Activated B cell treated with CpG ODN at 0.5 μM for 24 hours (primary cell): ENCODE measurements around the gene RBM45. TPM values are rescaled to one million over a fixed set of nuclear protein-coding genes. Genes with fewer than 3 reads are reported as not detected.

Experiments
- ATAC-seq: fragments of 200-7000 bp; cut with Tn5 transposase; one replicate; pipeline ENCODE4 v1.10.0; 2021; ENCODE audit warnings: low read depth, mild to moderate bottlenecking, moderate library complexity
- CTCF ChIA-PET: fragments of 350-600 bp; sonication (Branson Sonifier 250); formaldehyde crosslinking; loops from one replicate; lab custom pipeline; 2021; ENCODE audit warnings: antibody characterized with exemption; lab: Charles Lee
- POLR2A ChIA-PET: fragments of 350-600 bp; sonication (Branson Sonifier 250); formaldehyde crosslinking; loops from one replicate; lab custom pipeline; 2021; ENCODE audit warnings: antibody characterized with exemption; lab: Charles Lee
- DNase-seq: peaks from one replicate; pipeline ENCODE4 v3.0.0; 2022
- H3K27ac Mint-ChIP-seq: one replicate; pipeline ENCODE4 v1.8.0; 2020; ENCODE audit warnings: mixed read lengths
- H3K27me3 Mint-ChIP-seq: one replicate; pipeline ENCODE4 v1.8.0; 2021; ENCODE audit warnings: mixed read lengths
- H3K36me3 Mint-ChIP-seq: one replicate; pipeline ENCODE4 v1.8.0; 2021; ENCODE audit warnings: low read depth, mixed read lengths
- H3K4me1 Mint-ChIP-seq: one replicate; pipeline ENCODE4 v1.8.0; 2021; ENCODE audit warnings: mixed read lengths
- H3K4me3 Mint-ChIP-seq: one replicate; pipeline ENCODE4 v1.8.0; 2020; ENCODE audit warnings: mild to moderate bottlenecking, mixed read lengths
- H3K9me3 Mint-ChIP-seq: one replicate; pipeline ENCODE4 v1.8.0; 2020; ENCODE audit warnings: mixed read lengths
- intact Hi-C: fragments of 100-400 bp; cut with micrococcal nuclease; formaldehyde crosslinking; loops from one replicate; pipeline ENCODE4 v1.15.1; 2024
- total RNA-seq: library from RNA; stranded (reverse); gene quantifications from 2 replicates; pipeline ENCODE4 v1.2.3, GENCODE V29; 2022
- TF ChIP-seq, protein P1 (sequence below): fragments of 200-600 bp; IDR thresholded peaks from one replicate; pipeline ENCODE4 v1.8.0; 2022; ENCODE audit warnings: antibody characterized with exemption, mild to moderate bottlenecking

RBM45 gene
- total RNA-seq, 1 donor from 2014 or later = 17.9 TPM

DNA sequence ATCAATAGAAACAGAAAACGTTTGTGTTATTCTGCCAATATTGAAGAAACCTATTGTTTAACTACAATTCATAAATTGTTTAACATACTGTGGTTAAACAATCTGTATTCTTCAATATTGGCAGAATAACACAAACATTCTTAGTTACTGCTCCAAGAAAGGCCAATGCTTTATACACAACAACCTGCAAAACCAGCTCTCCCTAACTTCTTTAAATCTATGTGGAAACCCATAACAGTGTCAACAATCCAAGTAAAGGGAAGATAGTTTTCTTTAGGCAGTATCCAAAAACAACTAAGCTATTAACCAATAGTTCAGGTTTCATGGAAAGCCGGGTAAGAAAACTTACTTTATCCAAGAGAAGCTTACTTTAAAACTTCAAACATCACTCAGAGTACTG lies 6.2 kb upstream of the RBM45 start:
- intact Hi-C loops = no loop called here
- DNase-seq = no peak
- H3K27ac Mint-ChIP-seq = no peak overlapping the region
- POLR2A ChIA-PET = no interaction called here
- ATAC-seq = no peak
- TF ChIP-seq, protein P1, sequence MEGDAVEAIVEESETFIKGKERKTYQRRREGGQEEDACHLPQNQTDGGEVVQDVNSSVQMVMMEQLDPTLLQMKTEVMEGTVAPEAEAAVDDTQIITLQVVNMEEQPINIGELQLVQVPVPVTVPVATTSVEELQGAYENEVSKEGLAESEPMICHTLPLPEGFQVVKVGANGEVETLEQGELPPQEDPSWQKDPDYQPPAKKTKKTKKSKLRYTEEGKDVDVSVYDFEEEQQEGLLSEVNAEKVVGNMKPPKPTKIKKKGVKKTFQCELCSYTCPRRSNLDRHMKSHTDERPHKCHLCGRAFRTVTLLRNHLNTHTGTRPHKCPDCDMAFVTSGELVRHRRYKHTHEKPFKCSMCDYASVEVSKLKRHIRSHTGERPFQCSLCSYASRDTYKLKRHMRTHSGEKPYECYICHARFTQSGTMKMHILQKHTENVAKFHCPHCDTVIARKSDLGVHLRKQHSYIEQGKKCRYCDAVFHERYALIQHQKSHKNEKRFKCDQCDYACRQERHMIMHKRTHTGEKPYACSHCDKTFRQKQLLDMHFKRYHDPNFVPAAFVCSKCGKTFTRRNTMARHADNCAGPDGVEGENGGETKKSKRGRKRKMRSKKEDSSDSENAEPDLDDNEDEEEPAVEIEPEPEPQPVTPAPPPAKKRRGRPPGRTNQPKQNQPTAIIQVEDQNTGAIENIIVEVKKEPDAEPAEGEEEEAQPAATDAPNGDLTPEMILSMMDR = no peak
- CTCF ChIA-PET = interaction anchor here (0.6 kb wide), 1 partner anchor 175 kb away, joined by 4 read pairs; no protein-coding TSS in a partner anchor
- H3K27me3 Mint-ChIP-seq = no peaks in the 10 kb centered on the region
- H3K36me3 Mint-ChIP-seq = no peaks in the 10 kb centered on the region
- H3K4me1 Mint-ChIP-seq = peaks cover 2% of the 10 kb centered on the region
- no peak overlapping the region for H3K4me3 Mint-ChIP-seq
- no peaks in the 10 kb centered on the region for H3K9me3 Mint-ChIP-seq

DNA sequence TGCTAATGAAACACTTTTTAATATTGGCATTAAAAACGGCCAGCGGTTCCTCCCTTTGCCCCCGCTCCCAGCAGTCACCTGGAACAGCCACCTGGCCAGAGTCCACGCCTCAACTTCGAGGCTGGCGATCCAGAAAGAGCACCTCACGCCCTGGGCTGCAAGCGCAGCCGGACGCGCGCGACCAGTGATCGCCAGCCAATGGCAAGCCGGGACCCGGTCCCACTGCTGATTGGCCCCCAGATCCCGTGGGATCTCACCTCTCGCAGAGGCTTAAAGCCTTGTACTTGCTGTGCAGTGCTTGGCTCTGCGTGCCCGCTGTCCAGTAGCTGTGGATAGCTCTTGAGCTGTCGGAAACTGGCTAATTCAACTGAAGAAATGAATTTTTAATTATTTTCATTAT lies 4.1 kb upstream of the RBM45 start:
- H3K27me3 Mint-ChIP-seq = no peaks in the 10 kb centered on the region
- intact Hi-C loops = no loop called here
- H3K36me3 Mint-ChIP-seq = peaks cover 4% of the 10 kb centered on the region

GRCh38 chr2:178109813-178110212 lies 2.4 kb upstream of the RBM45 start:
- Mint-ChIP-seq H3K4me3 (peak overlapping the region; percentile 57), H3K27me3 (no peaks in the 10 kb centered on the region), H3K36me3 (peaks cover 4% of the 10 kb centered on the region), H3K9me3 (no peaks in the 10 kb centered on the region), H3K4me1 (peaks cover 31% of the 10 kb centered on the region), H3K27ac (no peak overlapping the region)
- intact Hi-C loops = loop anchor here (5.0 to 10.0 kb wide), 4 partner anchors 87 to 1897 kb away; partner anchors contain the start of gene CWC22
- ChIA-PET POLR2A (no interaction called here), CTCF (interaction anchor here (2.6 kb wide), 1 partner anchor 304 kb away, joined by 8 read pairs; no protein-coding TSS in a partner anchor)
- TF ChIP-seq, protein P1 = peak; percentile 26
- ATAC-seq (no peak), DNase-seq (no peak)

More for the DNA sequence above, 4.1 kb upstream of the RBM45 start:
- ATAC-seq (no peak), DNase-seq (no peak)
- TF ChIP-seq, protein P1 = no peak
- H3K9me3 Mint-ChIP-seq = no peaks in the 10 kb centered on the region
- ChIA-PET CTCF (no interaction called here), POLR2A (interaction anchor here (0.6 kb wide), 1 partner anchor 338 kb away, joined by 5 read pairs; no protein-coding TSS in a partner anchor)
- H3K4me1 Mint-ChIP-seq = peaks cover 16% of the 10 kb centered on the region
- no peak overlapping the region for H3K27ac Mint-ChIP-seq
- H3K4me3 Mint-ChIP-seq = no peak overlapping the region

DNA sequence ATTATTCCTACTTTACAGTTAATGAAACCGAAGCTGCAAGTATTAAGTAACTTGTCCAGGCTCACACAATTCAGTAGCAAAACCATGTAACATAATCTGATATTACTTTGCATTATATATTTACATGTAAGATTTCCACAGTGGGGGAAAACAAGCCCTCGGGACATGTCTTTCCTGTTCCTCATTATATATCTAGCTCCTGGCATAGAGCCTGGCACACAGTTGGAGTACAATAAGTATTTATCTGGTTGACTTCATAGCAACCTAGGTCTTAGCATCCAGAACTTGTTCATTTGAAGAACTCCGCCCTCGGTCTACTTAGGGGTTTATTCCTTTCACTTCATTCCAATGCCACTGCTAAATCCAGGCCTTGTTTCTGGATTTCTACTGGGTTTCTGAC lies 1.6 kb upstream of the RBM45 start:
- Mint-ChIP-seq H3K36me3 (peaks cover 6% of the 10 kb centered on the region), H3K4me1 (peaks cover 36% of the 10 kb centered on the region), H3K27me3 (no peaks in the 10 kb centered on the region), H3K27ac (no peak overlapping the region), H3K4me3 (no peak overlapping the region), H3K9me3 (no peaks in the 10 kb centered on the region)
- TF ChIP-seq, protein P1 = no peak
- DNase-seq (no peak), ATAC-seq (no peak)
- ChIA-PET POLR2A (no interaction called here), CTCF (interaction anchor here (2.6 kb wide), 1 partner anchor 304 kb away, joined by 8 read pairs; no protein-coding TSS in a partner anchor)
- intact Hi-C loops = loop anchor here (5.0 to 10.0 kb wide), 4 partner anchors 87 to 1897 kb away; partner anchors contain the start of gene CWC22

DNA sequence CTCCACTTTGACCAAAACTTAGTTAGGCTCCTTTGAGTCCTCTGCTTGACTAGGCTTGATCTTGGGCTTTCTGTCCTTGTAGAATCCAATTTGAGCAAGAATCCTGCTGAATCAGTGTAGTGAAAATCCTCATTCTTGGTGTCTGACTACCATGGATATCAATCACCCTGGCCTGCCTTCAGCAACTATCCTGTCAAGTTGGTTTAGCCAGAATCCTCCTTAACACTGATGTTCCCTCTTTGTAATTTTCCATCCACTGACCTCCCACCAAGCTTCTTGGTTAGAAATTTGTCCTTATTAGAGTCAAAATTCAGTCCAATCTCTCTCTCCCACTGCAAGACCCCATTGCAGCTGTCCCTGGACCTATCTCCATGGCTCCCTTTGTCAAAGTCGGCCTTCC lies 494 bp upstream of the RBM45 start:
- H3K36me3 Mint-ChIP-seq = peaks cover 9% of the 10 kb centered on the region
- H3K27ac Mint-ChIP-seq = peak overlapping the region; percentile 72
- ChIA-PET CTCF (interaction anchor here (1.8 to 2.6 kb wide), 4 partner anchors 12 to 303 kb away, joined by 6 to 8 read pairs (median 7); no protein-coding TSS in a partner anchor), POLR2A (interaction anchor here (0.6 to 1.1 kb wide), 2 partner anchors 10 to 301 kb away, joined by 3 to 6 read pairs; no protein-coding TSS in a partner anchor)
- TF ChIP-seq, protein P1 = no peak
- H3K9me3 Mint-ChIP-seq = no peaks in the 10 kb centered on the region
- ATAC-seq = no peak
- peaks cover 36% of the 10 kb centered on the region for H3K4me1 Mint-ChIP-seq
- H3K27me3 Mint-ChIP-seq = no peaks in the 10 kb centered on the region
- no peak for DNase-seq
- peak overlapping the region; percentile 96 for H3K4me3 Mint-ChIP-seq
- intact Hi-C loops = loop anchor here (1.0 to 10.0 kb wide), 7 partner anchors 86 to 1896 kb away; partner anchors contain the start of gene CWC22
